ENCODE data around the gene SEMA3B. TPM values are rescaled to one million over a fixed set of nuclear protein-coding genes. Genes with fewer than 3 reads are reported as not detected.

Gene SEMA3B
- total RNA-seq, 2 experiments from 2014 or later = 1.9 to 2.0 TPM

- ChIA-PET POLR2A (interaction anchor here (1.1 to 2.5 kb wide), 5 partner anchors 11 to 32 kb away, joined by 3 to 10 read pairs (median 4); partner anchors contain the start of gene GNAI2), CTCF (interaction anchor here (0.8 to 2.7 kb wide), 3 partner anchors 13 to 65 kb away, joined by 5 to 11 read pairs (median 5); partner anchors contain the start of gene GNAI2)
- Mint-ChIP-seq H3K27ac (peak overlapping the region; percentile 51), H3K36me3 (ENCODE audit: low read depth) (peaks cover 50% of the 10 kb centered on the region), H3K4me3 (peak overlapping the region; percentile 74), H3K4me1 (ENCODE audit: low read depth) (peaks cover 3% of the 10 kb centered on the region), H3K27me3 (no peaks in the 10 kb centered on the region), H3K9me3 (no peaks in the 10 kb centered on the region)
- DNase-seq (no peak), ATAC-seq (ENCODE audit: poor library complexity) (peak; percentile 21)
- Histone ChIP-seq H3K27ac (ENCODE audit: low read depth in 1 of 2, low read length in 2 of 2) (peak overlapping the region in 1 of 2 donors; percentile 5), H3K4me3 (ENCODE audit: low read length) (peak overlapping the region; percentile 9), H3K36me3 (ENCODE audit: insufficient read depth, low read length) (peaks cover 45% of the 10 kb centered on the region), H3K9me3 (ENCODE audit: control insufficient read depth in 1 of 2, insufficient read depth in 1 of 2, low read length in 2 of 2) (no peaks in the 10 kb centered on the region), H3K27me3 (ENCODE audit: control insufficient read depth in 1 of 2, insufficient read depth in 2 of 2, low read length in 2 of 2) (no peaks in the 10 kb centered on the region), H3K4me1 (ENCODE audit: insufficient read depth, low read length) (peaks cover 20% of the 10 kb centered on the region)
- intact Hi-C loops (cut with DNase I, micrococcal nuclease) = loop anchor here in 1 of 2 experiments (1.0 to 5.0 kb wide), 2 partner anchors 32 to 1403 kb away; no protein-coding TSS in a partner anchor
- TF ChIP-seq CTCF (IDR thresholded peaks at IDR 0.05) = no peak
These were observed 9.4 kb upstream of the SEMA3B start for GRCh38 chr3:50259432-50260026.

GRCh38 chr3:50260027-50260941, 8.7 kb upstream of the SEMA3B start:
- intact Hi-C loops (cut with DNase I, micrococcal nuclease) = loop anchor here in 1 of 2 experiments (1.0 kb wide), 1 partner anchor 33 kb away; no protein-coding TSS in a partner anchor
- Histone ChIP-seq H3K9me3 (ENCODE audit: control insufficient read depth in 1 of 2, insufficient read depth in 1 of 2, low read length in 2 of 2) (no peaks in the 10 kb centered on the region), H3K27me3 (ENCODE audit: control insufficient read depth in 1 of 2, insufficient read depth in 2 of 2, low read length in 2 of 2) (no peaks in the 10 kb centered on the region), H3K4me3 (ENCODE audit: low read length) (peak overlapping the region; percentile 52), H3K27ac (ENCODE audit: low read depth in 1 of 2, low read length in 2 of 2) (peak overlapping the region in 1 of 2 donors; percentile 29), H3K36me3 (ENCODE audit: insufficient read depth, low read length) (peaks cover 38% of the 10 kb centered on the region), H3K4me1 (ENCODE audit: insufficient read depth, low read length) (peaks cover 15% of the 10 kb centered on the region)
- Mint-ChIP-seq H3K36me3 (ENCODE audit: low read depth) (peaks cover 42% of the 10 kb centered on the region), H3K9me3 (no peaks in the 10 kb centered on the region), H3K4me1 (ENCODE audit: low read depth) (peaks cover 3% of the 10 kb centered on the region), H3K27ac (peak overlapping the region; percentile 51), H3K4me3 (peak overlapping the region; percentile 74), H3K27me3 (no peaks in the 10 kb centered on the region)
- POLR2A ChIA-PET = interaction anchor here (1.3 to 2.5 kb wide), 5 partner anchors 8 to 33 kb away, joined by 3 to 10 read pairs (median 4); no protein-coding TSS in a partner anchor
- CTCF ChIA-PET = interaction anchor here (0.8 to 2.7 kb wide), 5 partner anchors 13 to 68 kb away, joined by 3 to 11 read pairs (median 5); partner anchors contain the start of gene GNAI2
- peak; percentile 87 for TF ChIP-seq CTCF (IDR thresholded peaks at IDR 0.05)
- DNase-seq = peak; percentile 58 to 92 (median 74)
- peak; percentile 91 for ATAC-seq (ENCODE audit: poor library complexity)

GRCh38 chr3:50260942-50261441, 8.0 kb upstream of the SEMA3B start:
- H3K4me1 ChIP-seq (ENCODE audit: insufficient read depth, low read length) = peaks cover 15% of the 10 kb centered on the region
- DNase-seq = no peak
- intact Hi-C loops (cut with DNase I, micrococcal nuclease) = loop anchor here in 1 of 2 experiments (1.0 kb wide), 1 partner anchor 34 kb away; no protein-coding TSS in a partner anchor
- ChIA-PET CTCF (interaction anchor here (1.0 to 2.7 kb wide), 3 partner anchors 14 to 69 kb away, joined by 3 to 11 read pairs (median 3); no protein-coding TSS in a partner anchor), POLR2A (interaction anchor here (0.6 to 1.5 kb wide), 3 partner anchors 9 to 165 kb away, joined by 3 to 4 read pairs (median 3); no protein-coding TSS in a partner anchor)
- peaks cover 4% of the 10 kb centered on the region for H3K27me3 Mint-ChIP-seq
- H3K27ac Mint-ChIP-seq = no peak overlapping the region
- H3K4me3 ChIP-seq (ENCODE audit: low read length) = no peak overlapping the region
- no peaks in the 10 kb centered on the region for H3K9me3 Mint-ChIP-seq
- H3K27ac ChIP-seq (ENCODE audit: low read depth in 1 of 2, low read length in 2 of 2) = no peak overlapping the region
- peaks cover 33% of the 10 kb centered on the region for H3K36me3 ChIP-seq (ENCODE audit: insufficient read depth, low read length)
- TF ChIP-seq CTCF (IDR thresholded peaks at IDR 0.05) = no peak
- peaks cover 39% of the 10 kb centered on the region for H3K36me3 Mint-ChIP-seq (ENCODE audit: low read depth)
- no peak for ATAC-seq (ENCODE audit: poor library complexity)
- H3K4me3 Mint-ChIP-seq = peak overlapping the region; percentile 54
- H3K9me3 ChIP-seq (ENCODE audit: control insufficient read depth in 1 of 2, insufficient read depth in 1 of 2, low read length in 2 of 2) = no peaks in the 10 kb centered on the region
- H3K27me3 ChIP-seq (ENCODE audit: control insufficient read depth in 1 of 2, insufficient read depth in 2 of 2, low read length in 2 of 2) = peaks cover 0 to 2% of the 10 kb centered on the region in 2 experiments
- peaks cover 3% of the 10 kb centered on the region for H3K4me1 Mint-ChIP-seq (ENCODE audit: low read depth)
